ENCODE data around the gene ITGB8.

Gene ITGB8

GRCh38 chr7:20464891-20465290, 134.2 kb downstream of the ITGB8 start:
- DNase-seq = no peak

Data from hypothalamus (tissue), 51 donors.